HepG2 (cell line): ENCODE results near the gene ANK3. TPM values are rescaled to one million over a fixed set of nuclear protein-coding genes. Genes with fewer than 3 reads are reported as not detected.

Source experiments
- ATAC-seq: fragments of 200-7000 bp; cut with Tn5 transposase; 3 replicates; pipeline ENCODE4 v1.9.1; 2020; ENCODE audit warnings: mild to moderate bottlenecking, moderate library complexity
- BruUV-seq: library from RNA; stranded (reverse); fragments of 400-500 nt; replicated peaks from 2 replicates; lab custom pipeline; 2021; lab: Mats Ljungman, UMichigan
- CTCF ChIA-PET: fragments of 300-600 bp; formaldehyde crosslinking; extraction: SDS; loops from one replicate; lab custom pipeline; 2021; ENCODE audit warnings: low total read pairs, inconsistent platforms, low intra/inter-chr PET ratio; lab: Yijun Ruan, JAX
- POLR2A ChIA-PET: fragments of 350-600 bp; sonication (Branson Sonifier 250); formaldehyde crosslinking; loops from one replicate; lab custom pipeline; 2020; ENCODE audit warnings: antibody characterized with exemption, inconsistent platforms; lab: Yijun Ruan, JAX
- DNase-seq: peaks from one replicate; pipeline ENCODE4 v3.0.0-alpha.2; 2015; ENCODE audit warnings: low spot score
- FAIRE-seq: peaks from 3 replicates; lab custom pipeline; 2011; peaks lifted over from hg19 to GRCh38; lab: Jason Lieb, UNC
- H2AFZ ChIP-seq: one replicate; pipeline ENCODE4 v1.6.1; 2011; ENCODE audit warnings: low read length, inconsistent platforms
- H3K27ac ChIP-seq: fragments of 300-600 bp; 3 replicates; pipeline ENCODE4 v1.8.0; 2011; ENCODE audit warnings: mixed run types, mild to moderate bottlenecking, mixed read lengths, low read length, inconsistent platforms; ENCODE audit not compliant: insufficient read depth; ENCODE audit errors: extremely low read length
- H3K27me3 ChIP-seq, 2 experiments: fragments of 200-600 bp in 1 of 2; 2 replicates in 1 of 2; 3 replicates in 1 of 2; pipeline versions ENCODE4 v1.6.0 to v1.8.0; 2011; ENCODE audit warnings: low read length in 2 of 2, mild to moderate bottlenecking in 2 of 2, moderate library complexity in 2 of 2, inconsistent platforms in 1 of 2; ENCODE audit not compliant: insufficient read depth in 2 of 2, control insufficient read depth in 1 of 2
- H3K36me3 ChIP-seq, 2 experiments: fragments of 200-600 bp in 1 of 2; replicated peaks in 1 of 2; 2 replicates in 1 of 2; 3 replicates in 1 of 2; pipeline versions ENCODE4 v1.5.1 to v1.8.0; 2011; ENCODE audit warnings: low read length in 2 of 2, inconsistent platforms in 1 of 2; ENCODE audit not compliant: insufficient read depth in 2 of 2, control insufficient read depth in 1 of 2
- H3K4me1 ChIP-seq: 2 replicates; pipeline ENCODE4 v1.5.1; 2012; ENCODE audit warnings: low read length, inconsistent platforms; ENCODE audit not compliant: insufficient read depth
- H3K4me2 ChIP-seq: 2 replicates; pipeline ENCODE4 v1.6.0; 2011; ENCODE audit warnings: low read depth, low read length, inconsistent platforms
- H3K4me3 ChIP-seq, 3 experiments: fragments of 200-600 bp in 1 of 3; sonication (generic), shearing (Covaris generic) in 1 of 3; replicated peaks in 1 of 3; 2 replicates each; pipeline ENCODE4 v1.5.1; 2011 to 2016; ENCODE audit warnings: low read length in 3 of 3, inconsistent platforms in 2 of 3, low read depth in 2 of 3, mild to moderate bottlenecking in 2 of 3, control low read depth in 1 of 3, mixed read lengths in 1 of 3; ENCODE audit not compliant: insufficient read depth in 1 of 3
- H3K79me2 ChIP-seq: one replicate; pipeline ENCODE4 v1.6.1; 2011; ENCODE audit warnings: low read length, inconsistent platforms; ENCODE audit not compliant: insufficient read depth
- H3K9ac ChIP-seq: 2 replicates; pipeline ENCODE4 v1.6.0; 2011; ENCODE audit warnings: mild to moderate bottlenecking, low read depth, low read length, inconsistent platforms; ENCODE audit not compliant: insufficient read depth
- H3K9me3 ChIP-seq: 2 replicates; pipeline ENCODE4 v1.5.1; 2012; ENCODE audit warnings: mild to moderate bottlenecking, low read length
- H4K20me1 ChIP-seq: 2 replicates; pipeline ENCODE4 v1.6.0; 2011; ENCODE audit warnings: inconsistent platforms, mild to moderate bottlenecking, low read length, moderate library complexity; ENCODE audit not compliant: insufficient read depth
- BHLHE40 ChIP-seq: IDR thresholded peaks from 2 replicates; pipeline ENCODE4 v1.6.1; 2011; ENCODE audit warnings: low read length, improper control_type of control experiment
- CEBPG ChIP-seq: IDR thresholded peaks from 2 replicates; pipeline ENCODE4 v1.6.1; 2016
- FOSL1 ChIP-seq: sonication (generic); formaldehyde crosslinking; IDR thresholded peaks from 2 replicates; pipeline ENCODE4 v1.9.0; 2021; ENCODE audit warnings: missing genetic modification reagents, borderline replicate concordance
- KDM5A ChIP-seq: fragments of 200-600 bp; sonication (generic); IDR thresholded peaks from 2 replicates; pipeline ENCODE4 v1.7.0; 2018; ENCODE audit warnings: antibody characterized with exemption, mild to moderate bottlenecking, low read length, borderline replicate concordance
- MIER3 ChIP-seq: IDR thresholded peaks from 2 replicates; pipeline ENCODE4 v1.6.1; 2016; ENCODE audit warnings: missing compliant biosample characterization, borderline replicate concordance
- MTF2 ChIP-seq: sonication (generic); formaldehyde crosslinking; IDR thresholded peaks from 2 replicates; pipeline ENCODE4 v1.5.0; 2020; ENCODE audit warnings: missing genetic modification reagents, borderline replicate concordance
- POLR2G ChIP-seq: fragments of 200-400 bp; formaldehyde crosslinking; IDR thresholded peaks from 2 replicates; pipeline ENCODE4 v1.6.1; 2018; ENCODE audit warnings: mild to moderate bottlenecking, low read depth, low read length, moderate library complexity
- RAD51 ChIP-seq: fragments of 450-650 bp; IDR thresholded peaks from 2 replicates; pipeline ENCODE4 v1.6.1; 2016; ENCODE audit warnings: borderline replicate concordance
- SMYD3 ChIP-seq: sonication (generic); formaldehyde crosslinking; IDR thresholded peaks from 2 replicates; pipeline ENCODE4 v1.8.1; 2023; ENCODE audit warnings: mild to moderate bottlenecking, missing genetic modification reagents
- ZNF335 ChIP-seq: sonication (generic); formaldehyde crosslinking; IDR thresholded peaks from 2 replicates; pipeline ENCODE4 v1.4.0; 2020; ENCODE audit warnings: missing genetic modification reagents
- ZNF619 ChIP-seq: sonication (generic); formaldehyde crosslinking; IDR thresholded peaks from 2 replicates; pipeline ENCODE4 v1.4.0; 2020; ENCODE audit warnings: mild to moderate bottlenecking, missing genetic modification reagents
- ZNF749 ChIP-seq: sonication (generic); formaldehyde crosslinking; IDR thresholded peaks from 2 replicates; pipeline ENCODE4 v1.8.0; 2022; ENCODE audit warnings: mild to moderate bottlenecking, missing genetic modification reagents, moderate library complexity, borderline replicate concordance
- ZNF891 ChIP-seq: sonication (generic); formaldehyde crosslinking; IDR thresholded peaks from 2 replicates; pipeline ENCODE4 v1.5.0; 2020; ENCODE audit warnings: mild to moderate bottlenecking, missing genetic modification reagents
- WGBS: methylation state at CpG from one replicate; pipeline ENCODE4 v1.1.6; 2017; ENCODE audit warnings: low lambda C conversion rate; 5-methylcytosine and 5-hydroxymethylcytosine counted together
- in situ Hi-C: cut with HindIII; loops from 2 replicates; pipeline ENCODE4 v1.10.0; 2017; ENCODE audit warnings: low pct_unique_long_range_greater_than_20kb; ENCODE audit not compliant: extremely low pct_ligation_motif_present
- intact Hi-C: fragments of 100-400 bp; cut with micrococcal nuclease; formaldehyde crosslinking; loops from one replicate; pipeline ENCODE4 v1.10.0; 2022; ENCODE audit not compliant: unreplicated experiment
- polyA plus RNA-seq, 8 experiments: library from polyadenylated mRNA; depleted of rRNA in 3 of 8; stranded (reverse) in 7 of 8; unstranded in 1 of 8; fragments of >200 nt; fragmentation: Illumina TruSeq in 4 of 8; extraction: Trizol in 4 of 8; gene quantifications; 2 replicates each; pipeline versions ENCODE4 v1.2.1 to v1.2.3, GENCODE V29; 2011 to 2016; ENCODE audit warnings: low read depth in 4 of 8, missing spikeins in 1 of 8, mixed read lengths in 1 of 8; ENCODE audit not compliant: insufficient read depth in 1 of 8
- total RNA-seq, 5 experiments: library from RNA; depleted of rRNA; stranded (reverse); fragments of >200 nt; fragmentation: Illumina TruSeq; extraction: Trizol; gene quantifications; 2 replicates each; pipeline ENCODE4 v1.2.3, GENCODE V29; 2016; ENCODE audit warnings: low read depth in 1 of 5
- TF ChIP-seq, protein P1 (sequence below): sonication (generic); formaldehyde crosslinking; IDR thresholded peaks from 2 replicates; pipeline ENCODE4 v1.4.0; 2020; ENCODE audit warnings: low read depth, mild to moderate bottlenecking, missing genetic modification reagents
- TF ChIP-seq, protein P2 (sequence below): sonication (generic); formaldehyde crosslinking; IDR thresholded peaks from 2 replicates; pipeline ENCODE4 v1.5.1; 2020; ENCODE audit warnings: mild to moderate bottlenecking, missing genetic modification reagents, moderate library complexity

The ANK3 gene
- total and polyA plus RNA-seq, 2 of the 13 experiments (the other 11 are each of a cell fraction or from before 2014, with no cell fraction given) = not detected

DNA sequence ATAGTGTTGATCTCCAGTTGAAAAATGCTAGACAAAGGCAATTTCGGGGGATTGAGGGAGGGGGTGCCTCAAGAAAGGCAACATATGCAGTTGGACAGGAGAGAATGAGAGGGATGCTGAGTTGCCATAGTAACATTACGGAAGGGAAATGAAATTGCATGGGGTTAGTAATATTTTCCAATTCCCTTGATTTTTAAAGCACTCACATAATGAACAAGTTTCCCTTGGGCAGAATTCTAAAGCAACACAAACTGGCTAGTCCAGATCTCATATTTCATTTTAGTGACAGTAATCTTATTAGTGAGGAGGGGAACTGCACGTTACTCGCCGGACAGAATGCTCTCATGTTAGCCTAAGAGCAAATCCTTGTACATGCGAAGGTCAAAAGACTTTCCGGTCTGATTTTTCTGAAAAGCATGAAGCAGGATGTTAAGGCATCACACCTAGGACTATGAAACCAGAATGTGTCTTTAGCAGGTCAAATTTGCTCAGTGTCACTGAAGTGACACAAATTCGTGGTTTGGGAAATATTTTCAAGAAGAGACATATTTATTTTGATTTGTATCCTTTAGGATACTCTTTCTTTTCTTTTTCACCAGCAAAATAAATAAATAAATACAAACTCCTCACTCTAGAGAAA lies 165.5 kb downstream of the ANK3 start:
- Histone ChIP-seq H3K9me3 (no peaks in the 10 kb centered on the region), H3K79me2 (no peaks in the 10 kb centered on the region), H2AFZ (no peak overlapping the region), H3K4me2 (no peak overlapping the region), H3K4me3 (no peak overlapping the region), H3K4me1 (no peaks in the 10 kb centered on the region), H3K36me3 (no peaks in the 10 kb centered on the region), H3K27me3 (no peaks in the 10 kb centered on the region), H3K9ac (no peak overlapping the region), H4K20me1 (no peaks in the 10 kb centered on the region), H3K27ac (no peak overlapping the region)
- BruUV-seq = no TSS peak
- CTCF ChIA-PET = no interaction called here
- 17% methylated on average over 8 of the region's 8 CpGs for WGBS
- DNase-seq = no peak
- in situ Hi-C loops = no loop called here
- intact Hi-C loops = no loop called here
- no peak for TF ChIP-seq POLR2G
- no peak for TF ChIP-seq KDM5A
- TF ChIP-seq FOSL1 (CRISPR knock-in tag) = no peak
- TF ChIP-seq BHLHE40 = no peak
- TF ChIP-seq, protein P1, sequence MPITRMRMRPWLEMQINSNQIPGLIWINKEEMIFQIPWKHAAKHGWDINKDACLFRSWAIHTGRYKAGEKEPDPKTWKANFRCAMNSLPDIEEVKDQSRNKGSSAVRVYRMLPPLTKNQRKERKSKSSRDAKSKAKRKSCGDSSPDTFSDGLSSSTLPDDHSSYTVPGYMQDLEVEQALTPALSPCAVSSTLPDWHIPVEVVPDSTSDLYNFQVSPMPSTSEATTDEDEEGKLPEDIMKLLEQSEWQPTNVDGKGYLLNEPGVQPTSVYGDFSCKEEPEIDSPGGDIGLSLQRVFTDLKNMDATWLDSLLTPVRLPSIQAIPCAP (CRISPR knock-in tag) = no peak
- no peak for TF ChIP-seq MTF2 (CRISPR knock-in tag)
- no peak for TF ChIP-seq ZNF619 (CRISPR knock-in tag)
- no peak for TF ChIP-seq CEBPG
- TF ChIP-seq ZNF335 (CRISPR knock-in tag) = no peak
- no peak for TF ChIP-seq MIER3
- TF ChIP-seq SMYD3 (CRISPR knock-in tag) = no peak
- no peak for TF ChIP-seq ZNF891 (CRISPR knock-in tag)
- TF ChIP-seq, protein P2, sequence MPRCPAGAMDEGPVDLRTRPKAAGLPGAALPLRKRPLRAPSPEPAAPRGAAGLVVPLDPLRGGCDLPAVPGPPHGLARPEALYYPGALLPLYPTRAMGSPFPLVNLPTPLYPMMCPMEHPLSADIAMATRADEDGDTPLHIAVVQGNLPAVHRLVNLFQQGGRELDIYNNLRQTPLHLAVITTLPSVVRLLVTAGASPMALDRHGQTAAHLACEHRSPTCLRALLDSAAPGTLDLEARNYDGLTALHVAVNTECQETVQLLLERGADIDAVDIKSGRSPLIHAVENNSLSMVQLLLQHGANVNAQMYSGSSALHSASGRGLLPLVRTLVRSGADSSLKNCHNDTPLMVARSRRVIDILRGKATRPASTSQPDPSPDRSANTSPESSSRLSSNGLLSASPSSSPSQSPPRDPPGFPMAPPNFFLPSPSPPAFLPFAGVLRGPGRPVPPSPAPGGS (CRISPR knock-in tag) = no peak
- TF ChIP-seq ZNF749 (CRISPR knock-in tag) = no peak
- TF ChIP-seq RAD51 = no peak
- ATAC-seq = no peak
- no peak for FAIRE-seq
- POLR2A ChIA-PET = no interaction called here
